ENCODE measurements around the gene COL6A3. TPM values are rescaled to one million over a fixed set of nuclear protein-coding genes. Genes with fewer than 3 reads are reported as not detected.

Gene COL6A3
- total and polyA plus RNA-seq, 9 of the 15 experiments (the other 6 are each of a cell fraction or from before 2014, with no cell fraction given), result 0.07 to 4.1 (median 1.5) TPM

- BruUV-seq (replicated peaks), result no TSS peak
- no peaks in the 10 kb centered on the region for H4K20me1 ChIP-seq (replicated peaks; ENCODE audit: control insufficient read depth, insufficient read depth, low read length)
- no peaks in the 10 kb centered on the region for H3K36me3 ChIP-seq (ENCODE audit: control insufficient read depth, insufficient read depth, low read length)
- no peak overlapping the region for H2AFZ ChIP-seq (ENCODE audit: low read depth, low read length)
- H3K79me2 ChIP-seq (ENCODE audit: control insufficient read depth, insufficient read depth, low read length), result no peaks in the 10 kb centered on the region
- intact Hi-C loops (cut with micrococcal nuclease), result no loop called here
- peaks cover 0 to 25% of the 10 kb centered on the region in 2 experiments; a peak in 3 of 5 replicates for H3K27me3 ChIP-seq (ENCODE audit: control insufficient read depth in 2 of 2, insufficient read depth in 2 of 2, low read length in 2 of 2)
- FAIRE-seq (no peak), DNase-seq (ENCODE audit: extremely low read depth in 1 of 4, low spot score in 3 of 4) (no peak), ATAC-seq (no peak)
- no peak overlapping the region for H3K4me3 ChIP-seq
- no peaks in the 10 kb centered on the region for H3K9me3 ChIP-seq (replicated peaks; ENCODE audit: control insufficient read depth, insufficient read depth, low read depth, low read length)
- no peak overlapping the region for H3K4me2 ChIP-seq (ENCODE audit: insufficient read depth, low read length)
- no peaks in the 10 kb centered on the region for H3K4me1 ChIP-seq (replicated peaks in 1 of 2; ENCODE audit: control insufficient read depth in 2 of 2, insufficient read depth in 2 of 2, low read length in 2 of 2)
- no peak overlapping the region for H3K9ac ChIP-seq (ENCODE audit: insufficient read depth in 1 of 2, low read depth in 2 of 2, low read length in 2 of 2)
- POLR2A ChIA-PET, result no interaction called here
- TF ChIP-seq, protein P1, sequence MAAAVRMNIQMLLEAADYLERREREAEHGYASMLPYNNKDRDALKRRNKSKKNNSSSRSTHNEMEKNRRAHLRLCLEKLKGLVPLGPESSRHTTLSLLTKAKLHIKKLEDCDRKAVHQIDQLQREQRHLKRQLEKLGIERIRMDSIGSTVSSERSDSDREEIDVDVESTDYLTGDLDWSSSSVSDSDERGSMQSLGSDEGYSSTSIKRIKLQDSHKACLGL (CRISPR knock-in tag; IDR thresholded peaks at IDR 0.05; ENCODE audit: borderline replicate concordance, poor library complexity, severe bottlenecking), result no peak
- TF ChIP-seq SMAD3 (CRISPR knock-in tag; conservative IDR thresholded peaks at IDR 0.05), result no peak
- no peak for TF ChIP-seq STAT6 (CRISPR knock-in tag; IDR thresholded peaks at IDR 0.05)
- WGBS (ENCODE audit: insufficient coverage, low coverage, missing lambda C conversion rate), result 6% methylated on average over 9 of the region's 11 CpGs
- H3K9me1 ChIP-seq (ENCODE audit: control insufficient read depth, insufficient read depth, low read length), result no peaks in the 10 kb centered on the region
- H3K27ac ChIP-seq (ENCODE audit: extremely low read depth, low read depth, low read length), result no peak overlapping the region
- CTCF ChIA-PET (ENCODE audit: low intra/inter-chr PET ratio), result no interaction called here
- in situ Hi-C loops (cut with MboI), result no loop called here
Measured at GRCh38 chr2:237350070-237350469, 63.9 kb downstream of the COL6A3 start.

Measured in K562 (cell line).